ENCODE data around the gene GZF1. TPM values are rescaled to one million over a fixed set of nuclear protein-coding genes. Genes with fewer than 3 reads are reported as not detected.
A peak's percentile ranks its signal among the peaks of the same experiment; 100 is the strongest.

GZF1 gene
- total RNA-seq, 1 experiment from 2014 or later = 5.0 TPM

GRCh38 chr20:23349338-23350195, 12.4 kb upstream of the GZF1 start:
- BruUV-seq (replicated peaks) = no TSS peak
- peak; percentile 43 for DNase-seq
- CTCF ChIA-PET = interaction anchor here (0.6 to 0.8 kb wide), 2 partner anchors 8 to 1067 kb away, joined by 3 to 4 read pairs; no protein-coding TSS in a partner anchor

GRCh38 chr20:23350196-23350903, 11.6 kb upstream of the GZF1 start, which contains the start of gene NXT1:
Gene NXT1, plus strand, starts transcription at chr20:23350791. Its CDS starts 3,251 bp downstream, at chr20:23354042.
- CTCF ChIA-PET = interaction anchor here (0.6 to 0.8 kb wide), 2 partner anchors 7 to 1067 kb away, joined by 3 to 4 read pairs; no protein-coding TSS in a partner anchor
- no peak for TF ChIP-seq CTCF (IDR thresholded peaks at IDR 0.05; ENCODE audit: unreplicated experiment)
- Mint-ChIP-seq H3K27me3 (ENCODE audit: unreplicated experiment) (no peaks in the 10 kb centered on the region), H3K36me3 (ENCODE audit: insufficient read depth, unreplicated experiment) (peaks cover 20% of the 10 kb centered on the region), H3K9me3 (ENCODE audit: low read depth, unreplicated experiment) (no peaks in the 10 kb centered on the region), H3K27ac (ENCODE audit: unreplicated experiment) (peak within 1 kb of the TSS; percentile 96), H3K4me3 (ENCODE audit: low read depth, unreplicated experiment) (peak within 1 kb of the TSS; percentile 86), H3K4me1 (ENCODE audit: low read depth, unreplicated experiment) (no peaks in the 10 kb centered on the region)
- TSS peak; percentile 62 for BruUV-seq (replicated peaks)
- peak; percentile 83 for DNase-seq
- intact Hi-C loops (cut with micrococcal nuclease; ENCODE audit: unreplicated experiment) = loop anchor here (1.0 kb wide), 1 partner anchor 8 kb away; no protein-coding TSS in a partner anchor

More at GRCh38 chr20:23349338-23350195, 12.4 kb upstream of the GZF1 start:
- intact Hi-C loops (cut with micrococcal nuclease; ENCODE audit: unreplicated experiment) = loop anchor here (1.0 to 10.0 kb wide), 2 partner anchors 9 to 655 kb away; no protein-coding TSS in a partner anchor
- Mint-ChIP-seq H3K27me3 (ENCODE audit: unreplicated experiment) (no peaks in the 10 kb centered on the region), H3K4me1 (ENCODE audit: low read depth, unreplicated experiment) (no peaks in the 10 kb centered on the region), H3K27ac (ENCODE audit: unreplicated experiment) (peak overlapping the region; percentile 96), H3K36me3 (ENCODE audit: insufficient read depth, unreplicated experiment) (peaks cover 20% of the 10 kb centered on the region), H3K4me3 (ENCODE audit: low read depth, unreplicated experiment) (peak overlapping the region; percentile 86), H3K9me3 (ENCODE audit: low read depth, unreplicated experiment) (no peaks in the 10 kb centered on the region)
- no peak for TF ChIP-seq CTCF (IDR thresholded peaks at IDR 0.05; ENCODE audit: unreplicated experiment)

- CTCF ChIA-PET = interaction anchor here (0.6 kb wide), 1 partner anchor 14 kb away, joined by 5 read pairs; no protein-coding TSS in a partner anchor
- H3K36me3 Mint-ChIP-seq (ENCODE audit: insufficient read depth, unreplicated experiment) = peaks cover 20% of the 10 kb centered on the region
- H3K9me3 Mint-ChIP-seq (ENCODE audit: low read depth, unreplicated experiment) = no peaks in the 10 kb centered on the region
- DNase-seq = peak; percentile 15
- no peaks in the 10 kb centered on the region for H3K27me3 Mint-ChIP-seq (ENCODE audit: unreplicated experiment)
- peak overlapping the region; percentile 86 for H3K4me3 Mint-ChIP-seq (ENCODE audit: low read depth, unreplicated experiment)
- no peak for TF ChIP-seq CTCF (IDR thresholded peaks at IDR 0.05; ENCODE audit: unreplicated experiment)
- intact Hi-C loops (cut with micrococcal nuclease; ENCODE audit: unreplicated experiment) = loop anchor here (1.0 kb wide), 1 partner anchor 7 kb away; no protein-coding TSS in a partner anchor
- no peaks in the 10 kb centered on the region for H3K4me1 Mint-ChIP-seq (ENCODE audit: low read depth, unreplicated experiment)
- no TSS peak for BruUV-seq (replicated peaks)
- H3K27ac Mint-ChIP-seq (ENCODE audit: unreplicated experiment) = peak overlapping the region; percentile 67
Measured at GRCh38 chr20:23350904-23351838, 10.8 kb upstream of the GZF1 start.

Measured in Calu3 (cell line).